ENCODE data around the gene AKT3. TPM values are rescaled to one million over a fixed set of nuclear protein-coding genes. Genes with fewer than 3 reads are reported as not detected.

Gene AKT3
- total RNA-seq, 4 donors from 2014 or later: 2.0 to 32.2 (median 9.3) TPM

DNA sequence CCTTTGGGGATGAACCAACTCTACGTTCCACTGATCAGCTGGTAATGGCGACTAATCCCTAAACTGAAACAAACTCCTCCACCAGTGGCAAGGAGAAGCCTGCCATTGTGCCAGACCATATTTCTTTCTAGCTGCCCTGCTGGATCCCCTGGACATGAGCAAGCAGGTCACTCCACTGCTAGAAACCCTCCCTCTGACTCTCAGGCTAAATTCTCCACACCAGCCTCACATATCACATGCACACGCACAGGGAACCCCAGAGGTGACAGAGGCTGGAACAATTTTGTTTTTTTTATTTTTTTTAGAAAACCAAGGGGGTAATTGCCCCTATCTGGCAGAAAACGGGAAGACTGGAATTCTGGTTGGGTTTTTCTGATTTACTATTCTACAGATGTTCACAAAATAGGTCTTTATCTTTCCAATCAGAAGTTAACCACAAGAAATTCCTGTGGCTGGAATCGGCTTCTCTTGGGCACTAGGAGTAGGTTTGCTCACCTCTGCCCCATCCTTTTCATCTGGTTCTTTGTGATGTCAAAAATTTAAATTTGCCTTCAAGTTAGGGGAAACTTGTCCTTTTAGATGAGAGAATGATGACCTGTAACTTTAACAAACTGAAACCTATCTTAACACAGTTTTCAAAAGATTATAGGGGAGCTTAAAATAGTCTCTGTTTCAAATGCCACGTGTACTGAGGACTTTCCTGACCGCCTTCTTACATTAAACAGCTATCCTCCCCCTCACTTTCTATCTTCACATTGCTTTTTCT, 336.1 kb downstream of the AKT3 start:
- H3K27me3 ChIP-seq: no peaks in the 10 kb centered on the region
- no peak overlapping the region for H3K27ac ChIP-seq
- TF ChIP-seq, protein P1, sequence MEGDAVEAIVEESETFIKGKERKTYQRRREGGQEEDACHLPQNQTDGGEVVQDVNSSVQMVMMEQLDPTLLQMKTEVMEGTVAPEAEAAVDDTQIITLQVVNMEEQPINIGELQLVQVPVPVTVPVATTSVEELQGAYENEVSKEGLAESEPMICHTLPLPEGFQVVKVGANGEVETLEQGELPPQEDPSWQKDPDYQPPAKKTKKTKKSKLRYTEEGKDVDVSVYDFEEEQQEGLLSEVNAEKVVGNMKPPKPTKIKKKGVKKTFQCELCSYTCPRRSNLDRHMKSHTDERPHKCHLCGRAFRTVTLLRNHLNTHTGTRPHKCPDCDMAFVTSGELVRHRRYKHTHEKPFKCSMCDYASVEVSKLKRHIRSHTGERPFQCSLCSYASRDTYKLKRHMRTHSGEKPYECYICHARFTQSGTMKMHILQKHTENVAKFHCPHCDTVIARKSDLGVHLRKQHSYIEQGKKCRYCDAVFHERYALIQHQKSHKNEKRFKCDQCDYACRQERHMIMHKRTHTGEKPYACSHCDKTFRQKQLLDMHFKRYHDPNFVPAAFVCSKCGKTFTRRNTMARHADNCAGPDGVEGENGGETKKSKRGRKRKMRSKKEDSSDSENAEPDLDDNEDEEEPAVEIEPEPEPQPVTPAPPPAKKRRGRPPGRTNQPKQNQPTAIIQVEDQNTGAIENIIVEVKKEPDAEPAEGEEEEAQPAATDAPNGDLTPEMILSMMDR (IDR thresholded peaks at IDR 0.05): no peak
- no peak for TF ChIP-seq POLR2A (IDR thresholded peaks at IDR 0.05)
- no peak overlapping the region for H3K4me3 ChIP-seq
- no peak for DNase-seq
- no peaks in the 10 kb centered on the region for H3K4me1 ChIP-seq
- intact Hi-C loops (cut with DNase I): no loop called here
- 71 to 79% methylated on average over 7 of the region's 7 CpGs for WGBS, 2 donors
- H3K9me3 ChIP-seq: peaks cover 0 to 5% (median 0%) of the 10 kb centered on the region in 3 donors
- H3K36me3 ChIP-seq: peaks cover 0 to 18% (median 0%) of the 10 kb centered on the region in 3 donors

DNA sequence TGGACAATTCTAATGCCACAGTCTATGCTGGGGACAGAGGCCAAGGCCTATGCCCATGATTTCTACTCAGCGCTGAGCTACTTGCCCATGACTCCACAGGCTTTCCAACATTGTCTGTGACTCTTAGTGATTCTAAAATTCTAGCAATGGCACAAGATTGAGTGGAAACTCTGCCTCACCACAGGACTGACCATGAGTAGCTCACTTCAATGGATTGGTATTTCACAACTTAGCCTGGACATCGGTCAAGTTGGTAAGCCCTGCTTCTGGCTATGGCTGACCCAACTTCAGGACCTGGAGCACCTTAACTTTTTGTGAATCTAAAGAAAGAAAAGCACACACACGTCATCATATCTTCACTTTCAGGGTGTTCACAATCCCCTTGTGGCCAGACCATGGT, 339.1 kb downstream of the AKT3 start:
- WGBS, 2 donors: 83 to 89% methylated on average over 3 of the region's 3 CpGs

DNA sequence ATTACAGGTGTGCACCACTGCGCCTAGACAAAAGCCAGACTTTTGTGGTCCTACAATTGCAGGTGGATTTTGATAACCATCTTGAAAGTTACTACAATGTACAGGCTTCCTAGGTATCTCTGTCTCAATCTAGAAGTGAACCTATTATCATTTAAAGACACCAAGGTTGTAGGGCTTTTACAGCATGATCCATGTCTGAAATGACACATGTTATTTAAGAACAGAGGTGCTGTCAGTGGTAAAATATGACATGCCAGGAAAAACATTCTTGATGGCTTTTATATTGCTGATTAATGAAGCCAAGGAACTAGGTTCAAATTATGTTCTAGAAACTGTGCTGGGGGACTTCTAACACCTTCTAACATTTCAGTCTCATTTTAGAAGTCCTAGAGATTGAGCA, 341.1 kb downstream of the AKT3 start:
- Histone ChIP-seq H3K4me3 (no peak overlapping the region), H3K4me1 (no peaks in the 10 kb centered on the region), H3K27me3 (no peaks in the 10 kb centered on the region), H3K36me3 (peaks cover 0 to 22% (median 0%) of the 10 kb centered on the region in 3 donors), H3K27ac (no peak overlapping the region), H3K9me3 (no peaks in the 10 kb centered on the region)
- intact Hi-C loops (cut with DNase I): no loop called here
- no peak for DNase-seq
- no peak for TF ChIP-seq POLR2A (IDR thresholded peaks at IDR 0.05)
- TF ChIP-seq, protein P1 (IDR thresholded peaks at IDR 0.05): no peak
- whole genome bisulfite sequencing, 2 donors: 92 to 100% methylated on average over 1 of the region's 1 CpG

More for the DNA sequence above, 339.1 kb downstream of the AKT3 start:
- intact Hi-C loops (cut with DNase I): no loop called here
- peaks cover 0 to 18% (median 0%) of the 10 kb centered on the region in 3 donors for H3K36me3 ChIP-seq
- TF ChIP-seq, protein P1 (IDR thresholded peaks at IDR 0.05): no peak
- TF ChIP-seq POLR2A (IDR thresholded peaks at IDR 0.05): no peak
- no peaks in the 10 kb centered on the region for H3K9me3 ChIP-seq
- no peak overlapping the region for H3K27ac ChIP-seq
- no peaks in the 10 kb centered on the region for H3K27me3 ChIP-seq
- no peaks in the 10 kb centered on the region for H3K4me1 ChIP-seq
- H3K4me3 ChIP-seq: no peak overlapping the region
- no peak for DNase-seq

DNA sequence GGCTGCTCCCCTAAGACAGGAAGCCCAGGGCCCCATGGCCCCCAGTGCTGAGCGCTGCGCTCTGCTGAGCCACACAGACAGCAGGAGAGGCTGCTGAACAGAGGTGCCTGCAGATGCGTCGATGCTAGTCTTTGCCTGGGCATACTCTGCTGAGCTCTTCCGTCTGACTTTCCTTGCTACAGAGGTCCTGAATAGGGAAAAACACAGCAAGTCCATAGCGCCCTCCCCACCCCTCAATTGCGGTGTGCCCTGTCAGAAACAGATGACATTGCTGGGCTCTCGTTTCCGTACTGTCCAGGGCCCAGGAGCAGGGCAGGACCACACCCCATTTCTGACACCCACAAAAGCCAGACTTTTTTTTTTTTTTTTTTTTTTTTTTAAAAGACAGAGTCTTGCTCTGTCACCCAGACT, 341.7 kb downstream of the AKT3 start:
- Histone ChIP-seq H3K27me3 (no peaks in the 10 kb centered on the region), H3K27ac (no peak overlapping the region), H3K36me3 (peaks cover 0 to 22% (median 0%) of the 10 kb centered on the region in 3 donors), H3K4me3 (no peak overlapping the region), H3K4me1 (no peaks in the 10 kb centered on the region), H3K9me3 (no peaks in the 10 kb centered on the region)
- no peak for DNase-seq
- intact Hi-C loops (cut with DNase I): no loop called here
- TF ChIP-seq POLR2A (IDR thresholded peaks at IDR 0.05): no peak
- TF ChIP-seq, protein P1 (IDR thresholded peaks at IDR 0.05): no peak
- 74 to 91% methylated on average over 9 of the region's 9 CpGs for WGBS, 2 donors

DNA sequence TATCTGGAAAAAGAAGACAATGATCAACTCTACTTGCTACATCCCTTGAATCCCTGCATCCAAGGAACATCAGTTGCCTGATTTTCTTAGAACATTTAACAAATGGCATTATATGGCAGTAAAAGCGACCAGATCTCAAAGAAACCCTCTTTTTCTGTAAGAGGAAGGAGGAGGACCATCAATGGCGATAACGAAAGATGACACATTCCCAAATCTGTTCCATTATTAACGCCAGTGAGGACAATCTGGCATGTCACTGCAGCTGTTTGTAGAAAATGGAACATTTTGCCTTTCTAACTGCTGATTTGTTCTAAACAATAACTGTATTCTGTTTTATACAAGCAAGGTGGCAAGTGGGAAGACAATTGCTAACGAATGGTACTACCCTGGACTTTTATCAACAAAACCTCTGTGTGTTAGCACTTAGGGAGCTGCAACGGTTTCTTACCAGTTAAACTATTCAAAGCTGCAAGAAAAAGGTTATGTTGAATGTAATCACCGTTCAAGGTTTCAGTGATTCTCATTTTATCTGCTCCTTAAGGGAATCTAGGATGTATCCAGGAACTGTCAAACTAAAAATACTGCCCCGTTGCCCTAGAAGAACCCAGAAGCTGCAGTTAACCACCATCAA, 342.3 kb downstream of the AKT3 start:
- WGBS, 2 donors: 82 to 89% methylated on average over 8 of the region's 8 CpGs

More for the DNA sequence above, 342.3 kb downstream of the AKT3 start:
- H3K4me1 ChIP-seq: no peaks in the 10 kb centered on the region
- intact Hi-C loops (cut with DNase I): no loop called here
- no peak overlapping the region for H3K4me3 ChIP-seq
- no peaks in the 10 kb centered on the region for H3K27me3 ChIP-seq
- no peak overlapping the region for H3K27ac ChIP-seq
- H3K36me3 ChIP-seq: peaks cover 0 to 22% (median 0%) of the 10 kb centered on the region in 3 donors
- no peaks in the 10 kb centered on the region for H3K9me3 ChIP-seq
- TF ChIP-seq, protein P1 (IDR thresholded peaks at IDR 0.05): no peak
- no peak for TF ChIP-seq POLR2A (IDR thresholded peaks at IDR 0.05)
- DNase-seq: no peak

All from esophagus squamous epithelium (tissue), 5 donors.